ENCODE data around the gene KREMEN1.

Gene KREMEN1

GRCh38 chr22:29209624-29209929 lies 136.7 kb downstream of the KREMEN1 start:
- no peak for DNase-seq

- DNase-seq, result no peak
These were observed 138.2 kb downstream of the KREMEN1 start for GRCh38 chr22:29211066-29211465.

DNA sequence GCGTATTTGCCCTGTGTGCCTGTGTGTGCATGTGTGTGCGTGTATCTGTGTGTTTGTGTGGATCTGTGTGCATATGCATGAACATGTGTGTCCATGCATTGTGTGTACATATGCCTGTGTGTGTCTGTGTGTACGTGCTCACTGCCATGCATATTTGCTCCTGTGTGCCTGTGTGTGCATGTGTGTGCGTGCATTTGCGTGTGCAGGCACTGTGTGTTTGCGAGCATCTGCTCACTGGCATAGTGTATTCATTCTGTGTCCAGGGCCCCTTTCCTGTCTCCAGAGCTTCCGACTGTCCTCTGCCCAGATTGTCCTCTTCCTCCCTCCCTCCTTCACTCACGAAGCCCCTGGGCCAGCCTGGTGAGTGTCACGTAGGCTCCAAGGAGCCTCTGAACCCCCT lies 138.6 kb downstream of the KREMEN1 start:
- no peak for DNase-seq

DNA sequence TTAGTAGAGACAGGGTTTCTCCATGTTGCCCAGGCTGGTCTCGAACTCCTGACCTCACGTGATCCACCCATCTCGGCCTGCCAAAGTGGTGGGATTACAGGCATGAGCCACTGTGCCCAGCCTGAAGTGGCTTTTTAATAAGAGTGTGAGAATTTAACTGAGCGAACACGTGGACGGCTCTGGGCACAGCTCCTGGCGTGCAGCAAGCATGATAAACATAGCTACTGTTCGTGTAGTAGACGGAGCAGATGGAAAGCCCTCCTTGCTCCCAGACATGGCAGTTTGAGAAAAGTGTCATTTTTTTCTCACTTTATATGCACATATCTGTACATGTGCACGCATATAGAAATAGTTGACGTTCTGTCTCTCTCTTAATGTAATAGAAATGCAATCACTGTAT lies 139.9 kb downstream of the KREMEN1 start:
- no peak for DNase-seq

- no peak for DNase-seq
These were observed 140.7 kb downstream of the KREMEN1 start for GRCh38 chr22:29213493-29213892.

DNA sequence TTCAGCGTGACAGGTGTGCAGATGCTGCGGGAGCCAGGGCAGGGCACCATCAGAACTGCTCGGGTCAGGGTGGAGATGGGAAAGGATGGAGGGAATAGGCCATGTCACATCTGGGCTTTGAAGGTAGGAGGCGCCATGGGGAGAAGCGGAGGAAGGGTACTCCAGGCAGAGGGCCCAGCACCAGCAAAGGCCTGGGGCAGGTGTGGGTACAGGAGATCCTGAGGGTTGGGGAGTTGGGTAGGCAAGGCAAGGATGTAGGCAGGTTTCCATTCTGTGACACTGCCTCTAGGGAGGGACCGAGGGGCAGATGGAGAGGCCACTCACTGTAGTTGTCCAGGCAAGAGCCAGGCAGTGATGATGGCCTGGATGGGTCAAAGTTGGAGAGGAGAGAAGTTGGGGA lies 141.4 kb downstream of the KREMEN1 start:
- DNase-seq, result no peak

- no peak for DNase-seq
These were observed 142.4 kb downstream of the KREMEN1 start for GRCh38 chr22:29215012-29215860.

- DNase-seq, result no peak
These were observed 143.4 kb downstream of the KREMEN1 start for GRCh38 chr22:29216011-29216872.

DNA sequence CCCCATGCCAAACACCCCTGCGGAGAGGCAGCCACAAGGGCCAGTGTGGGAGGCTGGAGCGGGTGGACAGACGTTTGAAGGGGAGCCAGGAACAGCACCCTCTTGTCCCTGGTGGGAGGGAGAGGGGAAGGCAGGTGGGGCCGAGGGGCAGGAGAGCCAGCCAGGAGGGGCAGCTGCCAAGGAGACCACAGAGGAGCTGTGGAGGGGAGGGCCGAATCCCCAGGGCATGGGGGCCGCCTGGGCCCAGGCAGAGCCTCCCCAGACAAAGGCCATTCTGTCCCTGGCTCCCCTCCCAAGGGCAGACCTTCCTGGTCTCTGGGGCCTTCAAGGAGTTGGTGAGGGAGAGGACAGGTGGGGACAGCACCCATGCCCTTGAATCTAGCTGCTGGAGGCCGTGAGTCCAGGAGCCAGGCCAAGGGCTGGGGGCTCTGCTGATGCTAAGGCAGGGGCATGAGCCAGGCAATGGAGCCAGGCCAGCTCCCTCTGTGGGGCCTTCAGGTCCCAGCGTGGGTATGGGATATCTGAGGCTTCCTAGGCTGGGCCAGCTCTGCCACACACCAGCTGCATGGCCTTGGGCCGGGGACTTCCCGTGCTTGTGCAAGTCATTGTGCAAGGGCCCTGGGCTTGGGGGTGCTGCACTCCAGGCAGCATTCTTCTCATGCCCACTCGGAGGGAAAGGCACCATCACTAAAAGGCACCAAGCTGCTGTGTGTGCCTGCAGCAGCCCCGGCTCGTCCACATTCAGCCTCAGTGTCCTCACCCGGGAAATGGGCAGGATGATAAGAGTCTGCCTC lies 144.2 kb downstream of the KREMEN1 start:
- no peak for DNase-seq
